Kidney (tissue), 14 donors: ENCODE measurements around the gene SOX6. TPM values are rescaled to one million over a fixed set of nuclear protein-coding genes. Genes with fewer than 3 reads are reported as not detected.

Source experiments
- DNase-seq, 5 donors: peaks; one replicate each; pipeline ENCODE4 v3.0.0-alpha.2; 2013 to 2020
- FAIRE-seq: peaks from 2 replicates; lab custom pipeline; 2012; peaks lifted over from hg19 to GRCh38; lab: Jason Lieb, UNC
- H3K27ac ChIP-seq, 2 donors: one replicate each; pipeline ENCODE4 v1.7.0; 2013; ENCODE audit warnings: low read depth in 2 of 2, low read length in 2 of 2, inconsistent platforms in 1 of 2
- H3K27me3 ChIP-seq: one replicate; pipeline ENCODE4 v1.7.1; 2013; ENCODE audit warnings: low read length, inconsistent platforms; ENCODE audit not compliant: control insufficient read depth, insufficient read depth
- H3K36me3 ChIP-seq, 3 donors: one replicate each; pipeline versions ENCODE4 v1.7.0 to v1.7.1; 2013; ENCODE audit warnings: low read length in 3 of 3, control low read depth in 1 of 3, inconsistent platforms in 1 of 3; ENCODE audit not compliant: insufficient read depth in 3 of 3, control insufficient read depth in 2 of 3
- H3K4me1 ChIP-seq, 3 donors: one replicate each; pipeline versions ENCODE4 v1.7.0 to v1.7.1; 2013; ENCODE audit warnings: low read length in 3 of 3, inconsistent platforms in 1 of 3, low read depth in 1 of 3; ENCODE audit not compliant: control insufficient read depth in 2 of 3, insufficient read depth in 2 of 3
- H3K4me3 ChIP-seq, 3 donors: one replicate each; pipeline versions ENCODE4 v1.7.0 to v1.8.1; 2013; ENCODE audit warnings: low read length in 3 of 3, control low read depth in 1 of 3, inconsistent platforms in 1 of 3
- H3K9ac ChIP-seq, 3 donors: one replicate each; pipeline versions ENCODE4 v1.7.0 to v1.7.1; 2013; ENCODE audit warnings: low read length in 3 of 3, control low read depth in 1 of 3, inconsistent platforms in 1 of 3
- H3K9me3 ChIP-seq, 3 donors: one replicate each; pipeline versions ENCODE4 v1.7.0 to v1.7.1; 2013; ENCODE audit warnings: low read length in 3 of 3, control low read depth in 1 of 3, inconsistent platforms in 1 of 3; ENCODE audit not compliant: control insufficient read depth in 2 of 3, insufficient read depth in 1 of 3
- intact Hi-C: fragments of 100-400 bp; cut with DNase I; formaldehyde crosslinking; loops from one replicate; pipeline ENCODE4 v1.11.1; 2022
- polyA plus RNA-seq: library from polyadenylated mRNA; stranded (reverse); fragments of 350-450 nt; fragmentation: Illumina TruSeq; extraction: RNeasy Lipid Tissue Mini Kit (QIAGEN cat#74804); gene quantifications from one replicate; pipeline ENCODE4 v1.2.3, GENCODE V29; 2014; ENCODE audit warnings: low read depth, low replicate concordance; ENCODE audit not compliant: insufficient read depth
- total RNA-seq: library from RNA; stranded (reverse); fragmentation: NEBNext Ultra II Directional; extraction: Animal tissue kit (Norgen Biotek cat#: 25700); gene quantifications from one replicate; pipeline ENCODE4 v1.2.1, GENCODE V29; 2021
- TF ChIP-seq, protein P1 (sequence below): IDR thresholded peaks from 3 replicates; pipeline ENCODE4 v1.5.1; 2012; ENCODE audit warnings: mild to moderate bottlenecking, moderate library complexity, borderline replicate concordance; ENCODE audit not compliant: insufficient read depth; ENCODE audit errors: extremely low read depth
- donor health status: control.
- donor health status: control.
- donor health status: control.
- donor health status: control.
- donor health status: control.
- donor health status: DM: yes; HTN: yes; CAD: no.
- donor health status: Normal renal cell carcinoma (clear cell type).

SOX6 gene
- total and polyA plus RNA-seq, 2 donors from 2014 or later: 5.0 to 47.3 TPM

- DNase-seq: no peak
- H3K9ac ChIP-seq: no peak overlapping the region
- no peaks in the 10 kb centered on the region for H3K36me3 ChIP-seq
- no peaks in the 10 kb centered on the region for H3K27me3 ChIP-seq
- no peak for FAIRE-seq
- TF ChIP-seq, protein P1, sequence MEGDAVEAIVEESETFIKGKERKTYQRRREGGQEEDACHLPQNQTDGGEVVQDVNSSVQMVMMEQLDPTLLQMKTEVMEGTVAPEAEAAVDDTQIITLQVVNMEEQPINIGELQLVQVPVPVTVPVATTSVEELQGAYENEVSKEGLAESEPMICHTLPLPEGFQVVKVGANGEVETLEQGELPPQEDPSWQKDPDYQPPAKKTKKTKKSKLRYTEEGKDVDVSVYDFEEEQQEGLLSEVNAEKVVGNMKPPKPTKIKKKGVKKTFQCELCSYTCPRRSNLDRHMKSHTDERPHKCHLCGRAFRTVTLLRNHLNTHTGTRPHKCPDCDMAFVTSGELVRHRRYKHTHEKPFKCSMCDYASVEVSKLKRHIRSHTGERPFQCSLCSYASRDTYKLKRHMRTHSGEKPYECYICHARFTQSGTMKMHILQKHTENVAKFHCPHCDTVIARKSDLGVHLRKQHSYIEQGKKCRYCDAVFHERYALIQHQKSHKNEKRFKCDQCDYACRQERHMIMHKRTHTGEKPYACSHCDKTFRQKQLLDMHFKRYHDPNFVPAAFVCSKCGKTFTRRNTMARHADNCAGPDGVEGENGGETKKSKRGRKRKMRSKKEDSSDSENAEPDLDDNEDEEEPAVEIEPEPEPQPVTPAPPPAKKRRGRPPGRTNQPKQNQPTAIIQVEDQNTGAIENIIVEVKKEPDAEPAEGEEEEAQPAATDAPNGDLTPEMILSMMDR: no peak
- H3K9me3 ChIP-seq: no peaks in the 10 kb centered on the region
- H3K27ac ChIP-seq: no peak overlapping the region
- H3K4me3 ChIP-seq: no peak overlapping the region
- intact Hi-C loops: no loop called here
- H3K4me1 ChIP-seq: peaks cover 0 to 7% (median 0%) of the 10 kb centered on the region in 3 donors
Observed at GRCh38 chr11:16225623-16226022, 130.7 kb downstream of the SOX6 start.

- TF ChIP-seq, protein P1: no peak
- Histone ChIP-seq H3K4me1 (peaks cover 0 to 9% (median 0%) of the 10 kb centered on the region in 3 donors), H3K27me3 (no peaks in the 10 kb centered on the region), H3K9me3 (no peaks in the 10 kb centered on the region), H3K27ac (no peak overlapping the region), H3K36me3 (no peaks in the 10 kb centered on the region), H3K9ac (no peak overlapping the region), H3K4me3 (no peak overlapping the region)
- intact Hi-C loops: no loop called here
- no peak for DNase-seq
- FAIRE-seq: no peak
Observed at GRCh38 chr11:16223558-16223957, 132.8 kb downstream of the SOX6 start.

DNA sequence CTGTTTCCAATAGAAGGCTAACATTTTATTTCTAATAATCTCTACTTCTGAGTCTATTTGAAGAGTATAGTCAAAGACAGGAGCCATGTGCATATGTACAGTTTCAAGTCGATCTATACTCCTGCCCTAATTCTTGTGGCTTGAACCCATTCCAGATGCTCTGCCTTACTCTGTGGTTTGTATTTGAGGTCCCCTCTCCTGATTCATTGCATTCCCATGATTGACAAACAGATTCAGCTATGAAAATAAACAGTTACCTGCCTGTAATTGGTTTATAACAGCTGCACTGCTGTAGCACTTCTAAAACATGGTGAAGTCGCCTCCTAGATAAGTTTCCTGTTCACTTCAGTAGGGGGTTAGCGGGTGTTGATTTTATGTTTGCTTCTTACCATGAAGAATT lies 138.7 kb downstream of the SOX6 start:
- TF ChIP-seq, protein P1: no peak
- Histone ChIP-seq H3K27ac (no peak overlapping the region), H3K27me3 (no peaks in the 10 kb centered on the region), H3K9ac (no peak overlapping the region), H3K9me3 (no peaks in the 10 kb centered on the region), H3K4me1 (peaks cover 0 to 5% (median 0%) of the 10 kb centered on the region in 3 donors), H3K4me3 (no peak overlapping the region), H3K36me3 (no peaks in the 10 kb centered on the region)
- DNase-seq (no peak), FAIRE-seq (no peak)
- intact Hi-C loops: no loop called here

GRCh38 chr11:16216831-16217230 lies 139.5 kb downstream of the SOX6 start:
- DNase-seq: no peak
- no peak overlapping the region for H3K27ac ChIP-seq
- FAIRE-seq: no peak
- H3K36me3 ChIP-seq: no peaks in the 10 kb centered on the region
- H3K4me1 ChIP-seq: peaks cover 0 to 5% (median 0%) of the 10 kb centered on the region in 3 donors
- no peak overlapping the region for H3K9ac ChIP-seq
- H3K4me3 ChIP-seq: no peak overlapping the region
- intact Hi-C loops: no loop called here
- no peaks in the 10 kb centered on the region for H3K27me3 ChIP-seq
- H3K9me3 ChIP-seq: no peaks in the 10 kb centered on the region
- TF ChIP-seq, protein P1: no peak
